HCT116 (cell line): Measurements from ENCODE around the gene NFASC. TPM values are rescaled to one million over a fixed set of nuclear protein-coding genes. Genes with fewer than 3 reads are reported as not detected.

Source experiments
- ATAC-seq: fragments of 200-7000 bp; cut with Tn5 transposase; 2 replicates; pipeline ENCODE4 v1.9.1; 2020; ENCODE audit warnings: mild to moderate bottlenecking, moderate library complexity
- BruUV-seq: library from RNA; stranded (reverse); fragments of 400-500 nt; replicated peaks from 2 replicates; lab custom pipeline; 2021; lab: Mats Ljungman, UMichigan
- CTCF ChIA-PET: fragments of 300-600 bp; sonication (Branson Sonifier 250); formaldehyde crosslinking; loops from one replicate; lab custom pipeline; 2021; ENCODE audit warnings: antibody characterized with exemption; lab: Charles Lee
- POLR2A ChIA-PET: fragments of 300-600, 350-600 bp; sonication (Branson Sonifier 250); formaldehyde crosslinking; loops from one replicate; lab custom pipeline; 2021; ENCODE audit warnings: antibody characterized with exemption; lab: Charles Lee
- RAD21 ChIA-PET, 2 experiments: fragments of 300-600 bp; sonication (Branson Sonifier 250); formaldehyde crosslinking; loops; one replicate each; lab custom pipeline; 2023; ENCODE audit warnings: low total read pairs in 2 of 2; ENCODE audit not compliant: uncharacterized antibody in 2 of 2, unreplicated experiment in 2 of 2, low non-redundant PET in 1 of 2; lab: Charles Lee
- DNase-seq: peaks from one replicate; pipeline ENCODE4 v3.0.0-alpha.2; 2010; ENCODE audit warnings: low read depth, low spot score
- H2AFZ ChIP-seq: fragments of 200-600 bp; shearing (Covaris generic), sonication (generic); 2 replicates; pipeline ENCODE4 v1.6.1; 2017; ENCODE audit warnings: low read depth, mixed run types, mixed read lengths, antibody characterized with exemption, low read length; ENCODE audit not compliant: poor library complexity, severe bottlenecking
- H3K27ac ChIP-seq: 2 replicates; pipeline ENCODE4 v1.5.1; 2012; ENCODE audit warnings: low read depth, low read length
- H3K27me3 ChIP-seq: fragments of 200-600 bp; sonication (generic); 2 replicates; pipeline ENCODE4 v1.6.1; 2016; ENCODE audit warnings: mixed run types, low read length, mixed read lengths; ENCODE audit not compliant: insufficient read depth
- H3K36me3 ChIP-seq, 2 experiments: fragments of 200-500 bp in 1 of 2; fragments of 200-600 bp in 1 of 2; sonication (Bioruptor generic) in 1 of 2; sonication (generic) in 1 of 2; 2 replicates each; pipeline versions ENCODE4 v1.5.1 to v1.6.1; 2014 to 2016; ENCODE audit warnings: low read length in 2 of 2, inconsistent platforms in 1 of 2, mixed read lengths in 1 of 2, mixed run types in 1 of 2; ENCODE audit not compliant: insufficient read depth in 2 of 2, control insufficient read depth in 1 of 2
- H3K4me1 ChIP-seq, 2 experiments: fragments of 200-600 bp in 1 of 2; sonication (generic) in 1 of 2; 2 replicates each; pipeline versions ENCODE4 v1.5.1 to v1.6.1; 2012 to 2017; ENCODE audit warnings: low read length in 2 of 2, inconsistent platforms in 1 of 2, mild to moderate bottlenecking in 1 of 2, mixed read lengths in 1 of 2, mixed run types in 1 of 2, moderate library complexity in 1 of 2; ENCODE audit not compliant: insufficient read depth in 2 of 2, control insufficient read depth in 1 of 2
- H3K4me2 ChIP-seq: fragments of 200-600 bp; sonication (generic); 2 replicates; pipeline ENCODE4 v1.6.1; 2017; ENCODE audit warnings: mixed run types, low read length, mixed read lengths
- H3K4me3 ChIP-seq, 2 experiments: fragments of 200-600 bp in 1 of 2; sonication (generic) in 1 of 2; replicated peaks in 1 of 2; 2 replicates each; pipeline ENCODE4 v1.5.1; 2011 to 2016; ENCODE audit warnings: low read length in 2 of 2, control low read depth in 1 of 2, low read depth in 1 of 2, mild to moderate bottlenecking in 1 of 2, mixed read lengths in 1 of 2, mixed run types in 1 of 2
- H3K79me2 ChIP-seq: fragments of 200-600 bp; sonication (generic); 2 replicates; pipeline ENCODE4 v1.6.1; 2017; ENCODE audit warnings: mild to moderate bottlenecking, mixed run types, low read length, moderate library complexity, mixed read lengths; ENCODE audit not compliant: insufficient read depth
- H3K9ac ChIP-seq: fragments of 200-600 bp; sonication (generic); 2 replicates; pipeline ENCODE4 v1.6.1; 2016; ENCODE audit warnings: low read length, mixed read lengths
- H3K9me2 ChIP-seq: fragments of 200-600 bp; sonication (generic), shearing (Covaris generic); 2 replicates; pipeline ENCODE4 v1.6.1; 2017; ENCODE audit warnings: mixed run types, mild to moderate bottlenecking, moderate library complexity; ENCODE audit not compliant: insufficient read depth
- H3K9me3 ChIP-seq, 2 experiments: fragments of 200-500 bp in 1 of 2; fragments of 200-600 bp in 1 of 2; sonication (Bioruptor generic) in 1 of 2; sonication (generic) in 1 of 2; 2 replicates each; pipeline ENCODE4 v1.6.1; 2014 to 2017; ENCODE audit warnings: low read length in 2 of 2, mixed read lengths in 2 of 2, inconsistent platforms in 1 of 2, low read depth in 1 of 2, mild to moderate bottlenecking in 1 of 2, mixed run types in 1 of 2, moderate library complexity in 1 of 2; ENCODE audit not compliant: control insufficient read depth in 1 of 2, insufficient read depth in 1 of 2
- H4K20me1 ChIP-seq: fragments of 200-600 bp; sonication (generic), shearing (Covaris generic); 2 replicates; pipeline ENCODE4 v1.6.1; 2017; ENCODE audit warnings: mixed run types, mild to moderate bottlenecking, moderate library complexity; ENCODE audit not compliant: insufficient read depth
- ATF3 ChIP-seq: IDR thresholded peaks from 2 replicates; pipeline ENCODE4 v1.6.1; 2012
- CEBPB ChIP-seq: IDR thresholded peaks from 2 replicates; pipeline ENCODE4 v1.6.1; 2012; ENCODE audit warnings: low read depth
- EZH2 ChIP-seq: fragments of 200-600 bp; sonication (generic); IDR thresholded peaks from 2 replicates; pipeline ENCODE4 v1.6.1; 2017; ENCODE audit warnings: antibody characterized with exemption, mixed run types
- FOSL1 ChIP-seq: IDR thresholded peaks from 2 replicates; pipeline ENCODE4 v1.6.1; 2012; ENCODE audit warnings: low read depth
- JUND ChIP-seq: IDR thresholded peaks from 2 replicates; pipeline ENCODE4 v1.6.1; 2012
- POLR2A ChIP-seq: IDR thresholded peaks from 2 replicates; pipeline ENCODE4 v1.7.0; 2011; ENCODE audit warnings: borderline replicate concordance; ENCODE audit not compliant: insufficient read depth, insufficient read length; ENCODE audit errors: extremely low read depth
- POLR2AphosphoS5 ChIP-seq: IDR thresholded peaks from 2 replicates; pipeline ENCODE4 v1.6.1; 2011; ENCODE audit warnings: mild to moderate bottlenecking, low read depth, low read length, moderate library complexity
- RAD21 ChIP-seq: IDR thresholded peaks from 2 replicates; pipeline ENCODE4 v1.6.1; 2012; ENCODE audit warnings: low read depth, mild to moderate bottlenecking
- REST ChIP-seq: IDR thresholded peaks from 2 replicates; pipeline ENCODE4 v1.6.1; 2012; ENCODE audit warnings: low read depth
- SIN3A ChIP-seq: IDR thresholded peaks from 2 replicates; pipeline ENCODE4 v1.6.1; 2012; ENCODE audit warnings: low read depth
- SRF ChIP-seq: IDR thresholded peaks from 2 replicates; pipeline ENCODE4 v1.6.1; 2012; ENCODE audit warnings: low read depth
- TCF7L2 ChIP-seq: IDR thresholded peaks from 2 replicates; pipeline ENCODE4 v1.7.0; 2011; ENCODE audit warnings: borderline replicate concordance, inconsistent platforms; ENCODE audit not compliant: insufficient read depth, insufficient read length; ENCODE audit errors: extremely low read depth
- ZBTB33 ChIP-seq: IDR thresholded peaks from 2 replicates; pipeline ENCODE4 v1.6.1; 2011; ENCODE audit warnings: mild to moderate bottlenecking, low read length, moderate library complexity; ENCODE audit not compliant: insufficient replicate concordance; ENCODE audit errors: extremely low read depth
- ZFX ChIP-seq: fragments of 450-650 bp; IDR thresholded peaks from 2 replicates; pipeline ENCODE4 v1.6.1; 2017
- ZNF274 ChIP-seq: fragments of 200-500 bp; sonication (Bioruptor generic); IDR thresholded peaks from 2 replicates; pipeline ENCODE4 v1.6.1; 2014; ENCODE audit warnings: mild to moderate bottlenecking, low read depth, low read length, inconsistent platforms
- intact Hi-C: fragments of 100-400 bp; cut with micrococcal nuclease; formaldehyde crosslinking; loops from 2 replicates; pipeline ENCODE4 v1.10.0; 2022
- total RNA-seq: library from RNA; stranded (reverse); gene quantifications from one replicate; pipeline ENCODE4 v1.2.1, GENCODE V29; 2021; ENCODE audit not compliant: unreplicated experiment

Gene NFASC
- total RNA-seq, 1 experiment from 2014 or later, result 0.57 TPM

GRCh38 chr1:204979306-204979705 is 108.6 kb downstream of the NFASC start:
- H3K4me3 ChIP-seq, result no peak overlapping the region
- no peaks in the 10 kb centered on the region for H3K79me2 ChIP-seq
- no peaks in the 10 kb centered on the region for H3K9me2 ChIP-seq
- DNase-seq, result no peak
- no peak overlapping the region for H3K4me2 ChIP-seq
- BruUV-seq, result no TSS peak
- H3K27ac ChIP-seq, result no peak overlapping the region
- no peaks in the 10 kb centered on the region for H4K20me1 ChIP-seq
- ChIA-PET CTCF (interaction anchor here (1.2 to 2.2 kb wide), 4 partner anchors 9 to 277 kb away, joined by 3 to 8 read pairs (median 4); no protein-coding TSS in a partner anchor), POLR2A (no interaction called here), RAD21 (no interaction called here)
- H3K9ac ChIP-seq, result no peak overlapping the region
- no peaks in the 10 kb centered on the region for H3K9me3 ChIP-seq
- intact Hi-C loops, result no loop called here
- no peaks in the 10 kb centered on the region for H3K4me1 ChIP-seq
- no peak for ATAC-seq
- no peak overlapping the region for H2AFZ ChIP-seq
- no peaks in the 10 kb centered on the region for H3K36me3 ChIP-seq
- peaks cover 12% of the 10 kb centered on the region; the same call in 1 of the 2 replicates for H3K27me3 ChIP-seq
- TF ChIP-seq JUND, result no peak

GRCh38 chr1:204979891-204980649 is 109.4 kb downstream of the NFASC start:
- H3K27me3 ChIP-seq, result peaks cover 12% of the 10 kb centered on the region; the same call in 1 of the 2 replicates
- H3K4me2 ChIP-seq, result no peak overlapping the region
- CTCF ChIA-PET, result interaction anchor here (0.7 to 2.2 kb wide), 4 partner anchors 8 to 276 kb away, joined by 3 to 8 read pairs (median 4); no protein-coding TSS in a partner anchor
- H3K9me2 ChIP-seq, result no peaks in the 10 kb centered on the region
- H3K27ac ChIP-seq, result no peak overlapping the region
- ATAC-seq (no peak), DNase-seq (no peak)
- no peaks in the 10 kb centered on the region for H4K20me1 ChIP-seq
- H3K36me3 ChIP-seq, result no peaks in the 10 kb centered on the region
- H3K79me2 ChIP-seq, result no peaks in the 10 kb centered on the region
- H3K9ac ChIP-seq, result no peak overlapping the region
- intact Hi-C loops, result no loop called here
- RAD21 ChIA-PET, result no interaction called here
- H3K4me1 ChIP-seq, result no peaks in the 10 kb centered on the region
- no TSS peak for BruUV-seq
- H3K4me3 ChIP-seq, result no peak overlapping the region
- POLR2A ChIA-PET, result no interaction called here
- no peak overlapping the region for H2AFZ ChIP-seq
- H3K9me3 ChIP-seq, result no peaks in the 10 kb centered on the region
- no peak for TF ChIP-seq POLR2A
- no peak for TF ChIP-seq CEBPB
- no peak for TF ChIP-seq ZFX
- no peak for TF ChIP-seq EZH2
- TF ChIP-seq REST, result no peak
- no peak for TF ChIP-seq SIN3A
- TF ChIP-seq ZNF274, result no peak
- TF ChIP-seq FOSL1, result no peak
- TF ChIP-seq ATF3, result no peak
- no peak for TF ChIP-seq SRF
- TF ChIP-seq RAD21, result no peak
- TF ChIP-seq ZBTB33, result no peak
- no peak for TF ChIP-seq TCF7L2
- TF ChIP-seq POLR2AphosphoS5, result no peak
